Measurements from ENCODE around the gene TBC1D10A.

DNA sequence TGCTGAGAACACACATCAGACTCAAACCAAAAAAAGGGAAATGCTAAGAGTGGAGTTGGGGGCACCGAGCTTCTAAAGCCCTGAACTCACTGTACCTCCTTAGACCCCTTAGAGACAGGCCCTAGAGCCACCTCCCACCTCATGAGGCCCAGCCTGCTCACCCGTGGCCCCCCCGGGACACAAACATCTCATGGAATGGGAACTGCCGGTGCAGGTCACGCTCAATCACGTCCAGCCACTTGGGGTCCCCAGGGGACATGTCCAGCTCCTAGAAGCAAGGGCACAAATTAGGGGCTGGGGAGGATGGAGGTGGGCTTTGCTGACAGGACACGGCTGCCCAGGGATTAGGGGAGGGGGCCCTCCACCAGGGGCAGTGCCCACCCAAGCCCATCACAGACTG is 31.2 kb downstream of the TBC1D10A start:
- TF ChIP-seq, protein P1, sequence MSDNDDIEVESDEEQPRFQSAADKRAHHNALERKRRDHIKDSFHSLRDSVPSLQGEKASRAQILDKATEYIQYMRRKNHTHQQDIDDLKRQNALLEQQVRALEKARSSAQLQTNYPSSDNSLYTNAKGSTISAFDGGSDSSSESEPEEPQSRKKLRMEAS (IDR thresholded peaks at IDR 0.05) = no peak
- no peak for TF ChIP-seq EP300 (IDR thresholded peaks at IDR 0.05; ENCODE audit: borderline replicate concordance)
- TF ChIP-seq YY1 (IDR thresholded peaks at IDR 0.05; ENCODE audit: low read depth) = no peak
- no peak for TF ChIP-seq FOXM1 (IDR thresholded peaks at IDR 0.05; ENCODE audit: borderline replicate concordance, low read depth)
- TF ChIP-seq TAF1 (IDR thresholded peaks at IDR 0.05; ENCODE audit: low read depth) = no peak
- TF ChIP-seq, protein P2, sequence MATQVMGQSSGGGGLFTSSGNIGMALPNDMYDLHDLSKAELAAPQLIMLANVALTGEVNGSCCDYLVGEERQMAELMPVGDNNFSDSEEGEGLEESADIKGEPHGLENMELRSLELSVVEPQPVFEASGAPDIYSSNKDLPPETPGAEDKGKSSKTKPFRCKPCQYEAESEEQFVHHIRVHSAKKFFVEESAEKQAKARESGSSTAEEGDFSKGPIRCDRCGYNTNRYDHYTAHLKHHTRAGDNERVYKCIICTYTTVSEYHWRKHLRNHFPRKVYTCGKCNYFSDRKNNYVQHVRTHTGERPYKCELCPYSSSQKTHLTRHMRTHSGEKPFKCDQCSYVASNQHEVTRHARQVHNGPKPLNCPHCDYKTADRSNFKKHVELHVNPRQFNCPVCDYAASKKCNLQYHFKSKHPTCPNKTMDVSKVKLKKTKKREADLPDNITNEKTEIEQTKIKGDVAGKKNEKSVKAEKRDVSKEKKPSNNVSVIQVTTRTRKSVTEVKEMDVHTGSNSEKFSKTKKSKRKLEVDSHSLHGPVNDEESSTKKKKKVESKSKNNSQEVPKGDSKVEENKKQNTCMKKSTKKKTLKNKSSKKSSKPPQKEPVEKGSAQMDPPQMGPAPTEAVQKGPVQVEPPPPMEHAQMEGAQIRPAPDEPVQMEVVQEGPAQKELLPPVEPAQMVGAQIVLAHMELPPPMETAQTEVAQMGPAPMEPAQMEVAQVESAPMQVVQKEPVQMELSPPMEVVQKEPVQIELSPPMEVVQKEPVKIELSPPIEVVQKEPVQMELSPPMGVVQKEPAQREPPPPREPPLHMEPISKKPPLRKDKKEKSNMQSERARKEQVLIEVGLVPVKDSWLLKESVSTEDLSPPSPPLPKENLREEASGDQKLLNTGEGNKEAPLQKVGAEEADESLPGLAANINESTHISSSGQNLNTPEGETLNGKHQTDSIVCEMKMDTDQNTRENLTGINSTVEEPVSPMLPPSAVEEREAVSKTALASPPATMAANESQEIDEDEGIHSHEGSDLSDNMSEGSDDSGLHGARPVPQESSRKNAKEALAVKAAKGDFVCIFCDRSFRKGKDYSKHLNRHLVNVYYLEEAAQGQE (IDR thresholded peaks at IDR 0.05; ENCODE audit: low read depth) = no peak
- no peak for TF ChIP-seq RAD21 (IDR thresholded peaks at IDR 0.05; ENCODE audit: low read depth)
- TF ChIP-seq CREB1 (IDR thresholded peaks at IDR 0.05; ENCODE audit: low read depth) = no peak
- no peak for TF ChIP-seq EGR1 (IDR thresholded peaks at IDR 0.05)
- TF ChIP-seq CEBPB (IDR thresholded peaks at IDR 0.05) = no peak
- TF ChIP-seq ZBTB7A (IDR thresholded peaks at IDR 0.05; ENCODE audit: low read depth) = no peak
